ENCODE results near the gene LY6G6C.

GRCh38 chr6:31765910-31766794 is 44.6 kb upstream of the LY6G6C start:
- TF ChIP-seq CTCF (IDR thresholded peaks at IDR 0.05) = no peak
- no peak for TF ChIP-seq POLR2A (IDR thresholded peaks at IDR 0.05)
